ENCODE measurements around the gene GRIK3.
"Not testable (repeated sequence)": the region's sequence is repeated elsewhere in the genome, so short reads cannot be mapped to it uniquely, and the experiment has no call there.

The GRIK3 gene

GRCh38 chr1:36905941-36906340 is 128.4 kb downstream of the GRIK3 start:
- no peak overlapping the region for H3K4me3 ChIP-seq (ENCODE audit: low read depth, low read length)
- no peak for TF ChIP-seq CTCF (conservative IDR thresholded peaks at IDR 0.05; ENCODE audit: low read depth, low read length)
- no peak for DNase-seq (ENCODE audit: low read depth)

GRCh38 chr1:36900128-36900527 is 134.2 kb downstream of the GRIK3 start:
- no peak for DNase-seq (ENCODE audit: low read depth)
- H3K4me3 ChIP-seq (ENCODE audit: low read depth, low read length): no peak overlapping the region
- no peak for TF ChIP-seq CTCF (conservative IDR thresholded peaks at IDR 0.05; ENCODE audit: low read depth, low read length)

- H3K4me3 ChIP-seq (ENCODE audit: low read depth, low read length); DNase-seq (ENCODE audit: low read depth): not testable (repeated sequence)
Measured at GRCh38 chr1:36897813-36898212, 136.5 kb downstream of the GRIK3 start.

- no peak for TF ChIP-seq CTCF (conservative IDR thresholded peaks at IDR 0.05; ENCODE audit: low read depth, low read length)
- H3K4me3 ChIP-seq (ENCODE audit: low read depth, low read length): no peak overlapping the region
- no peak for DNase-seq (ENCODE audit: low read depth)
Measured at GRCh38 chr1:36894824-36895223, 139.5 kb downstream of the GRIK3 start.

- H3K4me3 ChIP-seq (ENCODE audit: low read depth, low read length): no peak overlapping the region
- no peak for DNase-seq (ENCODE audit: low read depth)
- TF ChIP-seq CTCF (conservative IDR thresholded peaks at IDR 0.05; ENCODE audit: low read depth, low read length): no peak
Measured at GRCh38 chr1:36890776-36891175, 143.5 kb downstream of the GRIK3 start.

GRCh38 chr1:36889478-36890226 is 144.7 kb downstream of the GRIK3 start:
- TF ChIP-seq CTCF (conservative IDR thresholded peaks at IDR 0.05; ENCODE audit: low read depth, low read length): no peak
- DNase-seq (ENCODE audit: low read depth): no peak

GRCh38 chr1:36888811-36889477 is 145.4 kb downstream of the GRIK3 start:
- no peak for DNase-seq (ENCODE audit: low read depth)
- H3K4me3 ChIP-seq (ENCODE audit: low read depth, low read length): no peak overlapping the region
- no peak for TF ChIP-seq CTCF (conservative IDR thresholded peaks at IDR 0.05; ENCODE audit: low read depth, low read length)

More at GRCh38 chr1:36889478-36890226, 144.7 kb downstream of the GRIK3 start:
- H3K4me3 ChIP-seq (ENCODE audit: low read depth, low read length): no peak overlapping the region

Measured in choroid plexus epithelial cell (primary cell).